HEK293 (cell line): ENCODE data around the gene TBC1D5.
A peak's percentile ranks its signal among the peaks of the same experiment; 100 is the strongest.

Experiments used
- HIC1 ChIP-seq: fragments of 450-650 bp; formaldehyde crosslinking; IDR thresholded peaks from 2 replicates; pipeline ENCODE4 v1.5.1; 2016; ENCODE audit warnings: missing biosample characterization, missing genetic modification characterization
- MEIS1 ChIP-seq: sonication (generic); formaldehyde crosslinking; IDR thresholded peaks from 2 replicates; pipeline ENCODE4 v1.8.1; 2022; ENCODE audit warnings: missing genetic modification reagents, mild to moderate bottlenecking, borderline replicate concordance
- OSR2 ChIP-seq: fragments of 450-650 bp; formaldehyde crosslinking; IDR thresholded peaks from 2 replicates; pipeline ENCODE4 v1.5.1; 2016; ENCODE audit warnings: missing biosample characterization, missing genetic modification characterization
- RBAK ChIP-seq: fragments of 450-650 bp; formaldehyde crosslinking; IDR thresholded peaks from 2 replicates; pipeline ENCODE4 v1.5.1; 2016; ENCODE audit warnings: missing biosample characterization, missing genetic modification characterization
- TSHZ1 ChIP-seq: fragments of 450-650 bp; formaldehyde crosslinking; IDR thresholded peaks from 2 replicates; pipeline ENCODE4 v1.5.1; 2016; ENCODE audit warnings: missing biosample characterization, missing genetic modification characterization, borderline replicate concordance
- ZNF16 ChIP-seq: fragments of 450-650 bp; formaldehyde crosslinking; IDR thresholded peaks from 2 replicates; pipeline ENCODE4 v1.5.1; 2016; ENCODE audit warnings: low read depth, missing biosample characterization, missing genetic modification characterization
- ZNF169 ChIP-seq: fragments of 450-650 bp; formaldehyde crosslinking; IDR thresholded peaks from 2 replicates; pipeline ENCODE4 v1.5.1; 2016; ENCODE audit warnings: missing biosample characterization, missing genetic modification characterization
- ZNF184 ChIP-seq: fragments of 450-650 bp; IDR thresholded peaks from 2 replicates; pipeline ENCODE4 v1.5.1; 2018; ENCODE audit warnings: missing biosample characterization, mild to moderate bottlenecking, missing genetic modification characterization
- ZNF202 ChIP-seq: fragments of 450-650 bp; formaldehyde crosslinking; IDR thresholded peaks from 2 replicates; pipeline ENCODE4 v1.5.1; 2016; ENCODE audit warnings: missing biosample characterization, missing genetic modification characterization, borderline replicate concordance
- ZNF214 ChIP-seq: fragments of 450-650 bp; formaldehyde crosslinking; IDR thresholded peaks from 2 replicates; pipeline ENCODE4 v1.5.1; 2017; ENCODE audit warnings: missing biosample characterization, mild to moderate bottlenecking, missing genetic modification characterization, borderline replicate concordance
- ZNF221 ChIP-seq: fragments of 450-650 bp; formaldehyde crosslinking; IDR thresholded peaks from 2 replicates; pipeline ENCODE4 v1.5.1; 2017; ENCODE audit warnings: missing biosample characterization, missing genetic modification characterization, borderline replicate concordance
- ZNF292 ChIP-seq: fragments of 450-650 bp; formaldehyde crosslinking; IDR thresholded peaks from 2 replicates; pipeline ENCODE4 v1.5.1; 2016; ENCODE audit warnings: low read depth, missing biosample characterization, missing genetic modification characterization, borderline replicate concordance
- ZNF302 ChIP-seq: fragments of 450-650 bp; formaldehyde crosslinking; IDR thresholded peaks from 2 replicates; pipeline ENCODE4 v1.5.1; 2016; ENCODE audit warnings: missing biosample characterization, missing genetic modification characterization, low read depth
- ZNF350 ChIP-seq: fragments of 450-650 bp; formaldehyde crosslinking; IDR thresholded peaks from 2 replicates; pipeline ENCODE4 v1.5.0; 2017; ENCODE audit warnings: missing biosample characterization, mild to moderate bottlenecking, missing genetic modification characterization
- ZNF423 ChIP-seq: fragments of 450-650 bp; formaldehyde crosslinking; IDR thresholded peaks from 2 replicates; pipeline ENCODE4 v1.5.1; 2016; ENCODE audit warnings: missing biosample characterization, missing genetic modification characterization
- ZNF426 ChIP-seq: fragments of 450-650 bp; formaldehyde crosslinking; IDR thresholded peaks from 2 replicates; pipeline ENCODE4 v1.5.1; 2017; ENCODE audit warnings: missing biosample characterization, missing genetic modification characterization, mild to moderate bottlenecking, inconsistent platforms, moderate library complexity
- ZNF433 ChIP-seq: fragments of 450-650 bp; formaldehyde crosslinking; IDR thresholded peaks from 2 replicates; pipeline ENCODE4 v1.5.1; 2016; ENCODE audit warnings: missing biosample characterization, missing genetic modification characterization, low read depth
- ZNF530 ChIP-seq: fragments of 450-650 bp; formaldehyde crosslinking; IDR thresholded peaks from 2 replicates; pipeline ENCODE4 v1.5.1; 2016; ENCODE audit warnings: low read depth, missing biosample characterization, missing genetic modification characterization
- ZNF664 ChIP-seq: fragments of 450-650 bp; formaldehyde crosslinking; IDR thresholded peaks from 2 replicates; pipeline ENCODE4 v1.5.1; 2016; ENCODE audit warnings: missing biosample characterization, missing genetic modification characterization
- ZNF785 ChIP-seq: fragments of 450-650 bp; formaldehyde crosslinking; IDR thresholded peaks from 2 replicates; pipeline ENCODE4 v1.5.1; 2016; ENCODE audit warnings: missing biosample characterization, missing genetic modification characterization
- TF ChIP-seq, protein P1 (sequence below): fragments of 450-650 bp; IDR thresholded peaks from 2 replicates; pipeline ENCODE4 v1.5.1; 2018; ENCODE audit warnings: missing biosample characterization, mild to moderate bottlenecking, missing genetic modification characterization
- TF ChIP-seq, protein P2 (sequence below): fragments of 450-650 bp; formaldehyde crosslinking; IDR thresholded peaks from 2 replicates; pipeline ENCODE4 v1.5.1; 2016; ENCODE audit warnings: missing biosample characterization, missing genetic modification characterization
- TF ChIP-seq, protein P3 (sequence below): fragments of 450-650 bp; formaldehyde crosslinking; IDR thresholded peaks from 2 replicates; pipeline ENCODE4 v1.5.1; 2017; ENCODE audit warnings: missing biosample characterization, missing genetic modification characterization
- TF ChIP-seq, protein P4 (sequence below): fragments of 450-650 bp; formaldehyde crosslinking; IDR thresholded peaks from 2 replicates; pipeline ENCODE4; 2016; ENCODE audit warnings: missing biosample characterization, missing genetic modification characterization
- TF ChIP-seq, protein P5 (sequence below): fragments of 450-650 bp; formaldehyde crosslinking; IDR thresholded peaks from 2 replicates; pipeline ENCODE4 v1.5.1; 2016; ENCODE audit warnings: missing biosample characterization, missing genetic modification characterization

Gene TBC1D5

GRCh38 chr3:17730318-17730967, 12.0 kb downstream of the TBC1D5 start (continued):
- TF ChIP-seq TSHZ1 (tag by site-specific recombination) (peak; percentile 96), RBAK (tag by site-specific recombination) (no peak), ZNF350 (no peak), ZNF292 (tag by site-specific recombination) (no peak), ZNF426 (tag by site-specific recombination) (no peak), ZNF184 (tag by site-specific recombination) (peak; percentile 93), ZNF302 (tag by site-specific recombination) (0 out of 2 replicates have a peak, but pooled peaks have one; percentile 48), HIC1 (tag by site-specific recombination) (no peak), ZNF16 (tag by site-specific recombination) (no peak), ZNF530 (no peak), ZNF202 (tag by site-specific recombination) (no peak), ZNF423 (tag by site-specific recombination) (no peak; the same call in 1 of the 2 replicates), ZNF169 (tag by site-specific recombination) (no peak), ZNF221 (tag by site-specific recombination) (peak; percentile 45; the same call in 1 of the 2 replicates), ZNF433 (tag by site-specific recombination) (no peak), MEIS1 (CRISPR knock-in tag) (no peak), ZNF214 (tag by site-specific recombination) (peak; percentile 54; the same call in 1 of the 2 replicates), ZNF664 (tag by site-specific recombination) (no peak; the same call in 1 of the 2 replicates), ZNF785 (tag by site-specific recombination) (no peak), OSR2 (peak; percentile 100)
- TF ChIP-seq, protein P1, sequence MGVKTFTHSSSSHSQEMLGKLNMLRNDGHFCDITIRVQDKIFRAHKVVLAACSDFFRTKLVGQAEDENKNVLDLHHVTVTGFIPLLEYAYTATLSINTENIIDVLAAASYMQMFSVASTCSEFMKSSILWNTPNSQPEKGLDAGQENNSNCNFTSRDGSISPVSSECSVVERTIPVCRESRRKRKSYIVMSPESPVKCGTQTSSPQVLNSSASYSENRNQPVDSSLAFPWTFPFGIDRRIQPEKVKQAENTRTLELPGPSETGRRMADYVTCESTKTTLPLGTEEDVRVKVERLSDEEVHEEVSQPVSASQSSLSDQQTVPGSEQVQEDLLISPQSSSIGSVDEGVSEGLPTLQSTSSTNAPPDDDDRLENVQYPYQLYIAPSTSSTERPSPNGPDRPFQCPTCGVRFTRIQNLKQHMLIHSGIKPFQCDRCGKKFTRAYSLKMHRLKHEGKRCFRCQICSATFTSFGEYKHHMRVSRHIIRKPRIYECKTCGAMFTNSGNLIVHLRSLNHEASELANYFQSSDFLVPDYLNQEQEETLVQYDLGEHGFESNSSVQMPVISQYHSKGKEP, result peak; percentile 97
- TF ChIP-seq, protein P2, sequence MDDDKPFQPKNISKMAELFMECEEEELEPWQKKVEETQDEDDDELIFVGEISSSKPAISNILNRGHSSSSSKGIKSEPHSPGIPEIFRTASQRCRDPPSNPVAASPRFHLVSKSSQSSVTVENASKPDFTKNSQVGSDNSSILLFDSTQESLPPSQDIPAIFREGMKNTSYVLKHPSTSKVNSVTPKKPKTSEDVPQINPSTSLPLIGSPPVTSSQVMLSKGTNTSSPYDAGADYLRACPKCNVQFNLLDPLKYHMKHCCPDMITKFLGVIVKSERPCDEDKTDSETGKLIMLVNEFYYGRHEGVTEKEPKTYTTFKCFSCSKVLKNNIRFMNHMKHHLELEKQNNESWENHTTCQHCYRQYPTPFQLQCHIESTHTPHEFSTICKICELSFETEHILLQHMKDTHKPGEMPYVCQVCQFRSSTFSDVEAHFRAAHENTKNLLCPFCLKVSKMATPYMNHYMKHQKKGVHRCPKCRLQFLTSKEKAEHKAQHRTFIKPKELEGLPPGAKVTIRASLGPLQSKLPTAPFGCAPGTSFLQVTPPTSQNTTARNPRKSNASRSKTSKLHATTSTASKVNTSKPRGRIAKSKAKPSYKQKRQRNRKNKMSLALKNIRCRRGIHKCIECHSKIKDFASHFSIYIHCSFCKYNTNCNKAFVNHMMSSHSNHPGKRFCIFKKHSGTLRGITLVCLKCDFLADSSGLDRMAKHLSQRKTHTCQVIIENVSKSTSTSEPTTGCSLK (tag by site-specific recombination), result no peak
- TF ChIP-seq, protein P3, sequence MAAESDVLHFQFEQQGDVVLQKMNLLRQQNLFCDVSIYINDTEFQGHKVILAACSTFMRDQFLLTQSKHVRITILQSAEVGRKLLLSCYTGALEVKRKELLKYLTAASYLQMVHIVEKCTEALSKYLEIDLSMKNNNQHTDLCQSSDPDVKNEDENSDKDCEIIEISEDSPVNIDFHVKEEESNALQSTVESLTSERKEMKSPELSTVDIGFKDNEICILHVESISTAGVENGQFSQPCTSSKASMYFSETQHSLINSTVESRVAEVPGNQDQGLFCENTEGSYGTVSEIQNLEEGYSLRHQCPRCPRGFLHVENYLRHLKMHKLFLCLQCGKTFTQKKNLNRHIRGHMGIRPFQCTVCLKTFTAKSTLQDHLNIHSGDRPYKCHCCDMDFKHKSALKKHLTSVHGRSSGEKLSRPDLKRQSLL, result no peak; the same call in 1 of the 2 replicates
- TF ChIP-seq, protein P4, sequence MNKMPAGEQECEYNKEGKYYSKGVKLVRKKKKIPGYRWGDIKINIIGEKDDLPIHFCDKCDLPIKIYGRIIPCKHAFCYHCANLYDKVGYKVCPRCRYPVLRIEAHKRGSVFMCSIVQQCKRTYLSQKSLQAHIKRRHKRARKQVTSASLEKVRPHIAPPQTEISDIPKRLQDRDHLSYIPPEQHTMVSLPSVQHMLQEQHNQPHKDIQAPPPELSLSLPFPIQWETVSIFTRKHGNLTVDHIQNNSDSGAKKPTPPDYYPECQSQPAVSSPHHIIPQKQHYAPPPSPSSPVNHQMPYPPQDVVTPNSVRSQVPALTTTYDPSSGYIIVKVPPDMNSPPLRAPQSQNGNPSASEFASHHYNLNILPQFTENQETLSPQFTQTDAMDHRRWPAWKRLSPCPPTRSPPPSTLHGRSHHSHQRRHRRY (tag by site-specific recombination), result peak; percentile 94; the same call in 1 of the 2 replicates
- TF ChIP-seq, protein P5, sequence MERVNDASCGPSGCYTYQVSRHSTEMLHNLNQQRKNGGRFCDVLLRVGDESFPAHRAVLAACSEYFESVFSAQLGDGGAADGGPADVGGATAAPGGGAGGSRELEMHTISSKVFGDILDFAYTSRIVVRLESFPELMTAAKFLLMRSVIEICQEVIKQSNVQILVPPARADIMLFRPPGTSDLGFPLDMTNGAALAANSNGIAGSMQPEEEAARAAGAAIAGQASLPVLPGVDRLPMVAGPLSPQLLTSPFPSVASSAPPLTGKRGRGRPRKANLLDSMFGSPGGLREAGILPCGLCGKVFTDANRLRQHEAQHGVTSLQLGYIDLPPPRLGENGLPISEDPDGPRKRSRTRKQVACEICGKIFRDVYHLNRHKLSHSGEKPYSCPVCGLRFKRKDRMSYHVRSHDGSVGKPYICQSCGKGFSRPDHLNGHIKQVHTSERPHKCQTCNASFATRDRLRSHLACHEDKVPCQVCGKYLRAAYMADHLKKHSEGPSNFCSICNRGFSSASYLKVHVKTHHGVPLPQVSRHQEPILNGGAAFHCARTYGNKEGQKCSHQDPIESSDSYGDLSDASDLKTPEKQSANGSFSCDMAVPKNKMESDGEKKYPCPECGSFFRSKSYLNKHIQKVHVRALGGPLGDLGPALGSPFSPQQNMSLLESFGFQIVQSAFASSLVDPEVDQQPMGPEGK (tag by site-specific recombination), result peak; percentile 80
